ENCODE results near the gene SH2D3C.

The SH2D3C gene

GRCh38 chr9:127778280-127779135 is at the start of gene SH2D3C:
TSS of gene SH2D3C (minus strand) at chr9:127778666. CDS start at chr9:127778627, 39 bp downstream.
- peak; percentile 72 for DNase-seq

DNA sequence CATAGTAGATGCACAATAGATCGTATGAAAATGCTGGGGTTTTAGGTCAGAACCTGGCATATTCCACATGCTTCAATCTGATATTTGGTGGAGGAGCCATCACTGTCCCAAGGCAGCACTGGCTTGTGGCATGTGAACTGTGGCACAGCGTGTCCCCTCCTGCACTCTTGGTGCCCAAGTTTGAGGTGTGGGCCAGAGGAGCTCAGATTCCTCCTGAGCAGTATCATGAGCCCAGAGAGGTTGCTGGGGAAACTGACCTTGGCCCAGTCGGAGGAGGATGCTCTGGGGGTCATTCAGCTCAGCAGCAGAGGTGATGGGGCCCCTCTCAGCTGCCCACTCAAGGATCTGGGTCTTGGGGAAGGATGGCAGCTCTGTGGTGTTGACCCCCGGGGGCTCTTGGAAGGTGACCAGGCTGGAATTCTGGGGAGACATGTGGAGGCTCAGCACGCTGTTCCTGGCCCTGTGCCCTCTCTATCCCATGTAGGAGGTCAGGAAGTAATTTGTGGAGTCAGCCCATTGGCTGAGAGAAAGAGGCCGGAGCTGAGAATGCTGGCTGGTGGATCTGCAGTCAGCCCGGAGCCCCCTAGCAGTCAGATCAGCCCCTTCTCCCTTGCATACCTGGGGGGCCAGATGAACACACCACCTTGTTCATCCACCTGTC is 47.9 kb upstream of the SH2D3C start:
- no peak for DNase-seq

DNA sequence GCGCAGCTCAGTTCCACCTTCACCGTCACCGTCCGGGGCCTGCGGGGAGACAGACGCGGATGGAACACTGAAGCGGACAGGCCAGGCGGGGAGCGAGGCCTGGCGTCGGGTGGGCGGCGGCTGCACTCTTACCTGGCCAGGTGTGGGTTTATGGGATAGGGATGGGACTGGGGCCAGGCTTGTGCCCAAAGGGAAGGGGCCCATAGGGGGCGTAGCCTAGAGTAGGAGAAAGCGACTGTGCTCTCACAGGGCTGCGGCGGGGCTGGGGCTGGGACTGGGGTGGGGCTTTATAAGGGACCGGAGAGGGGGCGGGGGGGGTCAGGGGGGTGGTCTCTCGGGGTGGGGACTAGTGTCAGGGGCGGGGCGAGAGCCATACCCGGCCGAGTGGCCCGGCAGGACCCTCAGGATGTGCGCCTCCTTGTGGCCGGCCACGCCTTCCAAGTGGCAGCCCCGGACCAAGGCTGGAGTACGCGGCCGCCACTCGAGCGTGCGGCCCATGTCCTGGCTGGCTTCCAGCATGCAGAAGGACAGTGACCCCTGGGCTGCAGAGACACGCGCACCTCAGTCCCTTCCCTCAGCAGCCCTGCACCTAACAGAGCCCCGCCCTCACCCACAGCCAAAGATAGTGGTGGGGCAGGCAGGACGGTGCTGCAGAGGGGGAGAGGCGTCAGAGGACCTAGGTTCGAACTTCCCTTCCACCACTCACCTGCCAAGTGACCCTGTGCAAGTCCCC is 47.0 kb upstream of the SH2D3C start:
- no peak for DNase-seq

DNA sequence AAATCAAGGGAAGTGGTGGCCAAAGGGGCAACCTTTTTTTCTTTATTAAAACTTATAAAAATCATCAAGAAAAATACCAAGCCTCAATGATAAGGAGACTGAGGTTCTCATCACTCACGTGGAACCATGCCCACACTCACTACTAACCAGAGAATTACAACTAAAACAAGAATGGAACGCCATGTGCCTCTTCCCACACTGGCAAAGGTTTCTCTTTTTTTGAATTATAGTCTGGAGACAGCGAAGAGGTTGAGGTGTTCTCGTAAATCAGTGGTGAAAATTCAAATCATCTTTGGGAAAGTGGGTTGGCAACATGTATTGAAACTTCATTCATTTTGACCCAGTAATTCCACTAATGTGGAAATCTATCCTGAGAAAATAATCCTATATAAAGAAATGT is 43.6 kb upstream of the SH2D3C start:
- DNase-seq = no peak

- DNase-seq = no peak
These were observed 40.1 kb upstream of the SH2D3C start for GRCh38 chr9:127818574-127818973.

- no peak for DNase-seq
These were observed 39.5 kb upstream of the SH2D3C start for GRCh38 chr9:127817881-127818434.

DNA sequence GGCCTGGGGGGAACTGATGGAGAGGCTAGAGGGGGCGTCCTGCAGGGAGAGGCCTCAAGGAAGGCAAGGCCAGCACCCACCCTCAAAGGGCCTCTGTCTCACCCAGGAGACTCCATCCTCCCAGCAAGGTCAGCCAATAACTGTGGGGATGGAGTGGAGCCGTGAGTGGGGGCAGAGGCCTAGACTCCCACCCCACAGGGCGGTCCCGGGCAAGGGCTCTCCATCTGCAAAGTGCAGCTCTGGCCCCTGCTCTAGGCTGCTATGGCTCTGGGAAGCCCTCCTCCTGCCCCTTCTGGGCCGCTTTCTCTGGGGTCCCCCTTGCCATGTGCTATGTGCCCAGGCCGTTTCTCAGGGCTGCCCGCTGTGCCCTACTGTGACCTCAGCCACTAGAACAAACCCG is 38.3 kb upstream of the SH2D3C start:
- no peak for DNase-seq

GRCh38 chr9:127816362-127816725 is 37.9 kb upstream of the SH2D3C start:
- no peak for DNase-seq

- DNase-seq = no peak
These were observed 37.3 kb upstream of the SH2D3C start for GRCh38 chr9:127815512-127816361.

GRCh38 chr9:127814619-127815511 is 36.4 kb upstream of the SH2D3C start:
- no peak for DNase-seq

DNA sequence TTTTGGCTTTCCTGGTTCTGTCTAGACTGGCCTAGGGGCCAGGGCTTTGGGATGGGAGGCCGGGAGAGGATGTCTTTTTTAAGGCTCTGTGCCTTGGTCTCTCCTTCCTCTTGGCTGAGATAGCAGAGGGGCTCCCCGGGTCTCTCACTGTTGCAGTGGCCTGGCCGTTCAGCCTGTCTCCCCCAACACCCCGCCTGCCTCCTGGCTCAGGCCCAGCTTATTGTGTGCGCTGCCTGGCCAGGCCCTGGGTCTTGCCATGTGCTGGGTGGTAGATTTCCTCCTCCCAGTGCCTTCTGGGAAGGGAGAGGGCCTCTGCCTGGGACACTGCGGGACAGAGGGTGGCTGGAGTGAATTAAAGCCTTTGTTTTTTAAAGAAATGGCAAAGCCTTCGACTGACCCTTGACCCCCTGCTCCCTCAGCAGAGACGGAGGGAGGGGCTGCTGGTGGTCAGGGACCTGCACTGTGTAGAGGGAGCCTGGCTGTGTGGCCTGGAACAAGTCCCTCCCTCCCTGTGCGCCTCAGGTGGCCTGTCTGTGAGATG is 35.3 kb upstream of the SH2D3C start:
- DNase-seq = no peak

DNA sequence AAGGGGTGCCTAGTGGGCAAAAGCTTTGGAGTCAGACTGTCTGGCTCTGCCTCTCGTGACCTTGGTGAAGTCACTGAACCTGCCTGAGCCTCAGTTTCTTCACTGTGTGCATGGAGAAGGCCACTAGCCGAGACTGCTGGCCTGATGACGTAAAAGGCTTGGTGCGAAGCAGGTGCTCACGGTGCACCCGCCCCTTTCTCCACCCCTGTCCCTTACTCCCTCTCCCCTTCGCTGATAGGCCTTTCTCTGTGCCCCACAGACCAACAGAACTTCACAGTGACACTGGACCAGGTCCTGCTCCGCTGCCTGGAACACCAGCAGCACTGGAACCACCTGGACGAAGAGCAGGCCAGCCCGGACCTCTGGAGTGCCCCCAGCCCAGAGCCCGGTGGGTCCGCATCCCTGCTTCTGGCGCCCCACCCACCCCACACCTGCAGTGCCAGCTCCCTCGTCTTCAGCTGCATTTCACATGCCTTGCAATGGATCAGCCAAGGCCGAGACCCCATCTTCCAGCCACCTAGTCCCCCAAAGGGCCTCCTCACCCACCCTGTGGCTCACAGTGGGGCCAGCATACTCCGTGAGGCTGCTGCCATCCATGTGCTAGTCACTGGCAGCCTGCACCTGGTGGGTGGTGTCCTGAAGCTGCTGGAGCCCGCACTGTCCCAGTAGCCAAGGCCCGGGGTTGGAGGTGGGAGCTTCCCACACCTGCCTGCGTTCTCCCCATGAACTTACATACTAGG is 34.6 kb upstream of the SH2D3C start:
- DNase-seq = no peak

DNA sequence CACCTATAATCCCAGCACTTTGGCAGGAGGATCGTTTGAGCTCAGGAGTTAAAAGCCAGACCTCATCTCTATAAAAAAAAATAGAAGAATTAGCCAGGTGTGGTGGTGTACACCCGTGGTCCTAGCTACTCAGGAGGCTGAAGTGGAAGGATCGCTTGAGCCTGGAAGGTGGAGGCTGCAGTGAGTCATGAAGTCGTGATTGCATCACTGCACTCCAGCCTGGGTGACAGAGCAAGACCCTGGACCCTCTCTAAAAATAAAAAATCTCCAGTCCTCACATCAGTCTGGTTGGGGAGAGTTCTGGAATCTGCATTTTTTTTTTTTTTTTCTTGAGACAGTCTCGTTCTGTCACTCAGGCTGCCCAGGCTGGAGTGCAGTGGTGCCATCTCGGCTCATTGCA is 33.5 kb upstream of the SH2D3C start:
- no peak for DNase-seq

- DNase-seq = no peak
These were observed 32.1 kb upstream of the SH2D3C start for GRCh38 chr9:127810378-127811187.

GRCh38 chr9:127809540-127810377 is 31.3 kb upstream of the SH2D3C start:
- DNase-seq = no peak

DNA sequence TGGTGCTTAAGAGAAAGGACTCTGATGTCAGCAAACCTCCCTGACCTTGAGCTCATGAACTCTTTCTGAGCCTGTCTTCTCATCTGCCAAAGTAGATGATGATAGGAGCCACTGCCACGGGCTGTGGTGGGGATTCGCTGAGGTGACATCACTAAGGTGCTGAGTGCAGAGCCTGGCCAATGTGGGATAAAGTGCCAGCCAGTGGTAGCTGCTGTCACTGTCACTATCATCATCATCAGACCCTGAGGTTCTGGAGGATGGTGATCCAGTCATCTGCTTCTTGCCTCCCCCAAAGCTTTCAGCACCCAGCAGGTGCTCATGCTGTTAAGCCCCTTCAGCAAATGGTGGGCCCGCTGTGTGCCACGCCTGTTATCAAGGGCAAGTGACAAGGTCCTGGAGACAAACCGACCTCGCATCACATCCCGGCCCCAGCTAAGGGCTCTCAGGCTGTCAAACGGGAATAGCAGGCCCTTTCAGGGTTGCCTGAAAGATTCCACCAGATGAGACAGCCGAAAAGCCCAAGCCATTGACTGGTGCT is 30.6 kb upstream of the SH2D3C start:
- no peak for DNase-seq

DNA sequence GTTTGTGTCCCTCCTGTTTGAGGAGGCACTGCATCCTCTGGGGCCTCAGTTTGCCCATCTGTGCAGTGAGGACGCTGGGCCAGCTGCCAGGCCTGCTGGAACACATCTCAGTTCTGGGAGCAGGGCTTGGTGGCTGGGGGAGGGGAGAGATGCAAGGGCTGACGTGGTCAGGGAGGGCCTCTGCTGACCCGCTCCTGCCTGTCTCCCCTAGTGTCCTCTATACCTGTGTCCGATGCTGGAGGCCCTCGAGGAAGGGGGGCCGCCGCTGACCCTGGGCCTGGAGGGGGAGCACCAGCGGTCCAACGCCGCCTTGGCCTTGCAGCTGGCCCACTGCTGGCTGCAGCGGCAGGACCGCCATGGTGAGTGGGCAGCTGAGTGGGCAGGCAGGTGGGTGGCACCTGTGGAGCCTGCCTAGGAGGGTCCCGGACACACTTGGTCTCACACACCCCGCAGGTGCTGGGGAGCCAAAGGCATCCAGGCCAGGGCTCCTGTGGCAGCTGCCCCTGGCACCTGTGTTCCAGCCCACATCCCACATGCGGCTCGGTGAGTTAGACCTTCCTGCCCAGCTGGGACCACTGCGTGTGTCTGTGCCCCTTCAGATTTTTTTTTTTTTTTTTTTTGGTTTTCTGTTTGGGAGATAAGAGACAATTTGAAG is 30.0 kb upstream of the SH2D3C start:
- DNase-seq = no peak

DNA sequence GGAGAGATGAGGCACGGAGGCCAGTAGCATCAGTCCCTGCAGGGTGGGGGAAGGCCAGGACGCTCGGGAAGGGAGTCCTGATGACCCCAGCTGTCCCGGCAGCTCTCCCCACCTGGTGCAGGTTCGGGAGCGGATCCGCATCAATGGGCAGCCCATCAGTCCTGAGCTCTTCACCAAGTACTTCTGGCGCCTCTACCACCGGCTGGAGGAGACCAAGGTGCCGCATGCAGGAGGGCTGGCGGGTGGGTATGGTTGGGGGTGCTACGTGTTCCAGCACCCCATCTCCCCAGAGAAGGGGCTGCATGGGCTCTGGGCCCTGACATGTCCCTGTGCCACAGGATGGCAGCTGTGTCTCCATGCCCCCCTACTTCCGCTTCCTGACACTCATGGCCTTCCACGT is 28.4 kb upstream of the SH2D3C start:
- DNase-seq = no peak

All from activated CD4-positive, alpha-beta T cell treated with anti-CD3 and anti-CD28 coated beads, Interleukin-2, Interleukin-6, amounts not matched to agents 100 ng/mL and 50 ng/mL, durations not matched to agents 16 hours and 8 hours (primary cell).